ENCODE results near the gene NDC80.

Gene NDC80

DNA sequence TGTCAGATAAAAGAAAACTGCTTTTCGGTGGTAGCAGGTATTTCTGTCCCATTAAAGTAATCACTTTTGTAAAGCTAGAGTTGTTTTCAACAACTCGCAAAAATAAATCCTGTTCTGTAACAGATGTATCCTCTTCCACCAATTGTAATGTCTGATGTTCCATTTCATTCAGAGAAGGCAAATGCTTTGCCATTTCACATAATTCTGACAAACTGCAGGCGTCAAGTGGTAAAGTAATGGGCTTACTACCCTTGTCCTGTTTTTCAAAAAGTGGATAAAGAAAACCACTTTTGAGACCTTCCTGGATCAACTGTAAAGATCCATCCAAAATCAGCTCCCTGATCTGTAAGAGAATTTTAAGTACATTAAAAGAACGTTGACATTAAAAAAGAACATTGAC is 16.7 kb upstream of the NDC80 start:
- in situ Hi-C loops (cut with HindIII; ENCODE audit: low sequenced_read_pairs), result no loop called here
- H3K4me3 ChIP-seq (ENCODE audit: low read depth, low read length), result no peak overlapping the region
- no peak for TF ChIP-seq CTCF (IDR thresholded peaks at IDR 0.05; ENCODE audit: low read depth, low read length, missing control alignments)
- no peak for DNase-seq (ENCODE audit: low read depth)

- no peak for DNase-seq (ENCODE audit: low read depth)
- no peak for TF ChIP-seq CTCF (IDR thresholded peaks at IDR 0.05; ENCODE audit: low read depth, low read length, missing control alignments)
- H3K4me3 ChIP-seq (ENCODE audit: low read depth, low read length), result no peak overlapping the region
- in situ Hi-C loops (cut with HindIII; ENCODE audit: low sequenced_read_pairs), result no loop called here
Measured at GRCh38 chr18:2555895-2556294, 15.5 kb upstream of the NDC80 start.

- in situ Hi-C loops (cut with HindIII; ENCODE audit: low sequenced_read_pairs), result no loop called here
- no peak overlapping the region for H3K4me3 ChIP-seq (ENCODE audit: low read depth, low read length)
- DNase-seq (ENCODE audit: low read depth), result no peak
- no peak for TF ChIP-seq CTCF (IDR thresholded peaks at IDR 0.05; ENCODE audit: low read depth, low read length, missing control alignments)
Measured at GRCh38 chr18:2557536-2557935, 13.8 kb upstream of the NDC80 start.

- no peak overlapping the region for H3K4me3 ChIP-seq (ENCODE audit: low read depth, low read length)
- in situ Hi-C loops (cut with HindIII; ENCODE audit: low sequenced_read_pairs), result no loop called here
- no peak for TF ChIP-seq CTCF (IDR thresholded peaks at IDR 0.05; ENCODE audit: low read depth, low read length, missing control alignments)
- DNase-seq (ENCODE audit: low read depth), result no peak
Measured at GRCh38 chr18:2559249-2559648, 12.1 kb upstream of the NDC80 start.

DNA sequence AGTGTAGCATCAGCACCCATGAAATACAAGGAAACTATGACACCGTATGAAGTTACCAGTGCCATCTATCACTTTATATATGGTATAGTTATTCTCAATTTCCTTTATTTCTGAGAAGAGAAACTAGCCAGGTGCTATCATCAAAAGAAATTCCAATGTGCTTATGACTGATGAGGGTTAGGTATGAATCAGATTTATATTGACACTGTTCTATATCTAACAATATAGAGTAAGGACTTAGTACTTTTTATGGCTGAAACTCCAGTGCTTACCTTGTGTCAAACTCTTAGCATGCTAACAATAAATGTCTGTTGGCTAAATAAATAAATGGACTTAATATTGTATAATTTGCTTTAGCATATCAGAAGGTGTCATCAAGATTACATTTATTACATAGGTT is 7.0 kb upstream of the NDC80 start:
- TF ChIP-seq CTCF (IDR thresholded peaks at IDR 0.05; ENCODE audit: low read depth, low read length, missing control alignments), result no peak
- H3K4me3 ChIP-seq (ENCODE audit: low read depth, low read length), result no peak overlapping the region
- DNase-seq (ENCODE audit: low read depth), result no peak
- in situ Hi-C loops (cut with HindIII; ENCODE audit: low sequenced_read_pairs), result no loop called here

GRCh38 chr18:2568129-2568528 is 3.2 kb upstream of the NDC80 start:
- TF ChIP-seq CTCF (IDR thresholded peaks at IDR 0.05; ENCODE audit: low read depth, low read length, missing control alignments), result no peak
- no peak overlapping the region for H3K4me3 ChIP-seq (ENCODE audit: low read depth, low read length)
- no peak for DNase-seq (ENCODE audit: low read depth)
- in situ Hi-C loops (cut with HindIII; ENCODE audit: low sequenced_read_pairs), result no loop called here

GRCh38 chr18:2568605-2569004 is 2.8 kb upstream of the NDC80 start:
- no peak overlapping the region for H3K4me3 ChIP-seq (ENCODE audit: low read depth, low read length)
- no peak for DNase-seq (ENCODE audit: low read depth)
- no peak for TF ChIP-seq CTCF (IDR thresholded peaks at IDR 0.05; ENCODE audit: low read depth, low read length, missing control alignments)
- in situ Hi-C loops (cut with HindIII; ENCODE audit: low sequenced_read_pairs), result no loop called here
